ENCODE data around the gene PTMA. TPM values are rescaled to one million over a fixed set of nuclear protein-coding genes. Genes with fewer than 3 reads are reported as not detected.
A peak's percentile ranks its signal among the peaks of the same experiment; 100 is the strongest.

Gene PTMA
- polyA plus RNA-seq, 1 of the 3 experiments (the other 2 are of a cell fraction) = 767 TPM

GRCh38 chr2:231677632-231678104 lies 30.7 kb upstream of the PTMA start:
- H3F3A ChIP-seq (replicated peaks; ENCODE audit: insufficient read depth) = peaks cover 8% of the 10 kb centered on the region
- no peak overlapping the region for H3K4me2 ChIP-seq
- no peaks in the 10 kb centered on the region for H3K9me2 ChIP-seq
- TF ChIP-seq SMC3 (IDR thresholded peaks at IDR 0.05; ENCODE audit: low read depth, low read length) (peak; percentile 96), RXRA (IDR thresholded peaks at IDR 0.05; ENCODE audit: borderline replicate concordance, low read depth) (no peak), USF2 (IDR thresholded peaks at IDR 0.05; ENCODE audit: borderline replicate concordance, low read depth, low read length) (no peak), RCOR1 (IDR thresholded peaks at IDR 0.05; ENCODE audit: low read length) (0 out of 2 replicates have a peak, but pooled peaks have one; percentile 52), YY1 (IDR thresholded peaks at IDR 0.05; ENCODE audit: low read depth) (no peak), CTCF (IDR thresholded peaks at IDR 0.05) (peak; percentile 90), RAD21 (IDR thresholded peaks at IDR 0.05; ENCODE audit: low read length) (peak; percentile 94), NRF1 (IDR thresholded peaks at IDR 0.05; ENCODE audit: low read depth, low read length) (no peak), MXI1 (IDR thresholded peaks at IDR 0.05; ENCODE audit: low read depth, low read length) (peak; percentile 45; the same call in 1 of the 2 replicates)
- H4K20me1 ChIP-seq (ENCODE audit: insufficient read depth) = no peaks in the 10 kb centered on the region
- no peak overlapping the region for H3K9ac ChIP-seq
- no peaks in the 10 kb centered on the region for H3K79me2 ChIP-seq (ENCODE audit: insufficient read depth)
- DNase-seq = peak; percentile 80
- no peak overlapping the region for H3K27ac ChIP-seq (ENCODE audit: low read depth in 2 of 2, low read length in 1 of 2)
- WGBS (ENCODE audit: low lambda C conversion rate) = under 1% methylated on average over 8 of the region's 8 CpGs
- no peak overlapping the region for H2AFZ ChIP-seq (ENCODE audit: low read depth)
- no peaks in the 10 kb centered on the region for H3K36me3 ChIP-seq (replicated peaks in 1 of 2; ENCODE audit: control insufficient read depth in 1 of 2, insufficient read depth in 2 of 2, low read length in 1 of 2)
- H3K4me3 ChIP-seq (ENCODE audit: low read depth in 2 of 2, low read length in 1 of 2) = peak overlapping the region in 1 of 2 experiments; percentile 43; a peak in 1 of 4 replicates
- CTCF ChIA-PET = interaction anchor here (0.6 to 29.4 kb wide), 25 partner anchors 8 to 166 kb away, joined by 3 to 1218 read pairs (median 5); partner anchors contain the start of gene PTMA
- H3K4me1 ChIP-seq (ENCODE audit: control insufficient read depth in 1 of 2, insufficient read depth in 2 of 2, low read depth in 1 of 2, low read length in 1 of 2) = peaks cover 0 to 18% of the 10 kb centered on the region in 2 experiments; a peak in 1 of 4 replicates
- no peaks in the 10 kb centered on the region for H3K9me3 ChIP-seq
- POLR2A ChIA-PET = interaction anchor here (1.0 to 1.8 kb wide), 7 partner anchors 29 to 114 kb away, joined by 3 to 20 read pairs (median 7); partner anchors contain the start of gene PTMA
- H3K27me3 ChIP-seq (ENCODE audit: insufficient read depth) = no peaks in the 10 kb centered on the region

GRCh38 chr2:231679908-231680284 lies 28.4 kb upstream of the PTMA start:
- ChIA-PET POLR2A (interaction anchor here (0.6 to 3.2 kb wide), 4 partner anchors 24 to 116 kb away, joined by 3 to 20 read pairs (median 4); no protein-coding TSS in a partner anchor), CTCF (interaction anchor here (1.2 to 29.4 kb wide), 7 partner anchors 11 to 163 kb away, joined by 3 to 1218 read pairs (median 3); partner anchors contain the start of gene PTMA)
- Histone ChIP-seq H3K9me3 (no peaks in the 10 kb centered on the region), H3K4me1 (ENCODE audit: control insufficient read depth in 1 of 2, insufficient read depth in 2 of 2, low read depth in 1 of 2, low read length in 1 of 2) (peaks cover 0 to 19% of the 10 kb centered on the region in 2 experiments; a peak in 1 of 4 replicates), H3K9me2 (no peaks in the 10 kb centered on the region), H3K4me3 (ENCODE audit: low read depth in 2 of 2, low read length in 1 of 2) (no peak overlapping the region), H4K20me1 (ENCODE audit: insufficient read depth) (no peaks in the 10 kb centered on the region), H3K27ac (ENCODE audit: low read depth in 2 of 2, low read length in 1 of 2) (no peak overlapping the region), H3K79me2 (ENCODE audit: insufficient read depth) (no peaks in the 10 kb centered on the region), H3K36me3 (replicated peaks in 1 of 2; ENCODE audit: control insufficient read depth in 1 of 2, insufficient read depth in 2 of 2, low read length in 1 of 2) (no peaks in the 10 kb centered on the region), H3K27me3 (ENCODE audit: insufficient read depth) (no peaks in the 10 kb centered on the region), H3F3A (replicated peaks; ENCODE audit: insufficient read depth) (peaks cover 6% of the 10 kb centered on the region), H3K4me2 (no peak overlapping the region), H2AFZ (ENCODE audit: low read depth) (no peak overlapping the region), H3K9ac (no peak overlapping the region)
- WGBS (ENCODE audit: low lambda C conversion rate) = 93% methylated on average over 9 of the region's 11 CpGs
- no peak for DNase-seq
- no peak for TF ChIP-seq FOXJ3 (CRISPR knock-in tag; IDR thresholded peaks at IDR 0.05)
- TF ChIP-seq POLR2AphosphoS5 (IDR thresholded peaks at IDR 0.05; ENCODE audit: low read depth, low read length) = no peak
- TF ChIP-seq CTCF (IDR thresholded peaks at IDR 0.05) = no peak
- TF ChIP-seq JUND (IDR thresholded peaks at IDR 0.05) = no peak
- TF ChIP-seq RCOR1 (IDR thresholded peaks at IDR 0.05; ENCODE audit: low read length) = no peak

Data from SK-N-SH (cell line).